ENCODE results near the gene RSPH10B.
"Not testable (repeated sequence)": the region's sequence is repeated elsewhere in the genome, so short reads cannot be mapped to it uniquely, and the experiment has no call there.

Gene RSPH10B

GRCh38 chr7:6008668-6009611, 38.5 kb upstream of the RSPH10B start, which contains the start of the genes AIMP2 and PMS2:
TSS of gene AIMP2 (plus strand) at chr7:6009272. CDS start at chr7:6009364, 92 bp downstream.
TSS of gene PMS2 (minus strand) at chr7:6009049. CDS start at chr7:6009019, 30 bp downstream.
- peaks cover 0 to 12% (median 0%) of the 10 kb centered on the region in 3 donors for H3K36me3 ChIP-seq
- intact Hi-C loops (cut with DNase I; ENCODE audit: low total_unique reads), result no loop called here
- H3K9me3 ChIP-seq, result no peaks in the 10 kb centered on the region
- peak within 1 kb of the TSS; percentile 74 to 91 for H3K27ac ChIP-seq
- peak; percentile 98 to 99 for DNase-seq
- peak within 1 kb of the TSS; percentile 86 to 93 for H3K4me3 ChIP-seq
- H3K27me3 ChIP-seq, result no peaks in the 10 kb centered on the region
- TF ChIP-seq CTCF (IDR thresholded peaks at IDR 0.05), result peak in 1 of 2 experiments; percentile 4
- peaks cover 0 to 24% (median 9%) of the 10 kb centered on the region in 4 donors for H3K4me1 ChIP-seq

- H3K27me3 ChIP-seq; DNase-seq; H3K9me3 ChIP-seq; intact Hi-C loops (cut with DNase I; ENCODE audit: low total_unique reads): not testable (repeated sequence)
- Histone ChIP-seq H3K27ac (peak overlapping the region; percentile 74 to 91), H3K4me1 (peaks cover 0 to 24% (median 9%) of the 10 kb centered on the region in 4 donors), H3K36me3 (peaks cover 0 to 20% (median under 1%) of the 10 kb centered on the region in 3 donors), H3K4me3 (peak overlapping the region; percentile 86 to 93)
These were observed 37.5 kb upstream of the RSPH10B start for GRCh38 chr7:6007835-6008590.

- Histone ChIP-seq H3K36me3 (peaks cover 0 to 20% (median 6%) of the 10 kb centered on the region in 3 donors), H3K4me1 (peaks cover 0 to 24% (median 9%) of the 10 kb centered on the region in 4 donors), H3K27me3 (no peaks in the 10 kb centered on the region), H3K9me3 (no peaks in the 10 kb centered on the region), H3K4me3 (no peak overlapping the region), H3K27ac (no peak overlapping the region)
- no peak for TF ChIP-seq CTCF (IDR thresholded peaks at IDR 0.05)
- intact Hi-C loops (cut with DNase I; ENCODE audit: low total_unique reads), result no loop called here
- DNase-seq, result no peak
These were observed 36.9 kb upstream of the RSPH10B start for GRCh38 chr7:6007386-6007785.

- Histone ChIP-seq H3K9me3 (no peaks in the 10 kb centered on the region), H3K27ac (peak overlapping the region in 1 of 2 donors; percentile 38), H3K36me3 (peaks cover 22 to 75% (median 55%) of the 10 kb centered on the region in 3 donors), H3K4me1 (peaks cover 0 to 4% (median 0%) of the 10 kb centered on the region in 4 donors), H3K27me3 (no peaks in the 10 kb centered on the region), H3K4me3 (no peak overlapping the region)
- peak in 1 of 2 donors; percentile 47 for DNase-seq
- TF ChIP-seq CTCF (IDR thresholded peaks at IDR 0.05), result peak; percentile 55 to 64
- intact Hi-C loops (cut with DNase I; ENCODE audit: low total_unique reads), result loop anchor here (10.0 kb wide), 1 partner anchor 327 kb away; no protein-coding TSS in a partner anchor
These were observed 26.8 kb upstream of the RSPH10B start for GRCh38 chr7:5997210-5997808.

- H3K27ac ChIP-seq; H3K27me3 ChIP-seq; H3K4me3 ChIP-seq; intact Hi-C loops (cut with DNase I; ENCODE audit: low total_unique reads); H3K4me1 ChIP-seq; H3K9me3 ChIP-seq; DNase-seq: not testable (repeated sequence)
- peaks cover 32 to 61% (median 32%) of the 10 kb centered on the region in 3 donors for H3K36me3 ChIP-seq
These were observed 16.6 kb upstream of the RSPH10B start for GRCh38 chr7:5987061-5987460.

- DNase-seq; H3K9me3 ChIP-seq; intact Hi-C loops (cut with DNase I; ENCODE audit: low total_unique reads); H3K27ac ChIP-seq; H3K27me3 ChIP-seq; H3K4me3 ChIP-seq; H3K4me1 ChIP-seq: not testable (repeated sequence)
- H3K36me3 ChIP-seq, result peaks cover 0 to 18% (median 5%) of the 10 kb centered on the region in 3 donors
These were observed 9.3 kb upstream of the RSPH10B start for GRCh38 chr7:5979680-5980314.

GRCh38 chr7:5973580-5973979, 3.1 kb upstream of the RSPH10B start:
- H3K27me3 ChIP-seq; H3K27ac ChIP-seq; H3K4me1 ChIP-seq; H3K9me3 ChIP-seq; intact Hi-C loops (cut with DNase I; ENCODE audit: low total_unique reads); H3K4me3 ChIP-seq; DNase-seq: not testable (repeated sequence)
- peaks cover 0 to 13% (median 0%) of the 10 kb centered on the region in 3 donors for H3K36me3 ChIP-seq

GRCh38 chr7:5963810-5964209, 6.7 kb downstream of the RSPH10B start:
- H3K9me3 ChIP-seq; H3K36me3 ChIP-seq; DNase-seq; H3K27me3 ChIP-seq; H3K27ac ChIP-seq; intact Hi-C loops (cut with DNase I; ENCODE audit: low total_unique reads); H3K4me3 ChIP-seq; H3K4me1 ChIP-seq: not testable (repeated sequence)

GRCh38 chr7:5963205-5963604, 7.3 kb downstream of the RSPH10B start:
- H3K27me3 ChIP-seq; H3K4me3 ChIP-seq; H3K9me3 ChIP-seq; H3K36me3 ChIP-seq; H3K27ac ChIP-seq; intact Hi-C loops (cut with DNase I; ENCODE audit: low total_unique reads); H3K4me1 ChIP-seq; DNase-seq: not testable (repeated sequence)
